Memory B cell (primary cell): ENCODE measurements around the gene HPSE2.

ENCODE experiments used
- ATAC-seq: fragments of 150-1000 bp; cut with Tn5 transposase; 2 replicates; pipeline ENCODE4 v1.10.0; 2021; ENCODE audit warnings: low read depth, mild to moderate bottlenecking, moderate library complexity
- DNase-seq, 2 donors: peaks; one replicate each; pipeline ENCODE4 v3.0.0; 2022; ENCODE audit warnings: low spot score in 2 of 2
- H3K27ac Mint-ChIP-seq: one replicate; pipeline ENCODE4 v1.8.0; 2022; ENCODE audit warnings: mild to moderate bottlenecking, moderate library complexity, mixed read lengths
- H3K27me3 Mint-ChIP-seq: one replicate; pipeline ENCODE4 v1.8.0; 2022; ENCODE audit warnings: mixed read lengths
- H3K36me3 Mint-ChIP-seq: one replicate; pipeline ENCODE4 v1.8.0; 2022; ENCODE audit warnings: mild to moderate bottlenecking, mixed read lengths
- H3K4me1 Mint-ChIP-seq: one replicate; pipeline ENCODE4 v1.8.0; 2022; ENCODE audit warnings: mixed read lengths
- H3K4me3 Mint-ChIP-seq: one replicate; pipeline ENCODE4 v1.8.0; 2022; ENCODE audit warnings: mild to moderate bottlenecking, moderate library complexity, mixed read lengths
- H3K9me3 Mint-ChIP-seq: one replicate; pipeline ENCODE4 v1.8.0; 2022; ENCODE audit warnings: mixed read lengths

Gene HPSE2

DNA sequence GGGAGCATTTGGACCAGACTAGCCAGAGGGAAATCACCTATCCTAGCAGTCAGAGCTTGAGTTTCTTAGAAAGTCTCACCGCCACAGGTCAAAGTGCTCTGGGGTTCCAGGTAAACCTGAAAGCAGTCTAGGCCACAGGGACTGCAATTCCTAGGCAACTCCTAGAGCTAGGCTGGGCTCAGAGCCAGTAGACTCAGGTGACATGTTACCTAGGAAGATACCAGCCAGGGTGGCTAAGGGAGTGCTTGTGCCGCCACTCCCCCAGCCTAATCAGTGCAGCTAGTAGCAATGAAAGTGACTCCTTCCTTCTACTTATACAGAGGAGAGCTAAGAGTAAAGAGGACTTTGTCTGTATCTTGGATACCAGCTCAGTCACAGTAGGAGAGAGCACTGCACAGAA is 440.2 kb downstream of the HPSE2 start:
- Mint-ChIP-seq H3K27ac (no peak overlapping the region), H3K4me3 (no peak overlapping the region), H3K4me1 (no peaks in the 10 kb centered on the region), H3K27me3 (peaks cover 9% of the 10 kb centered on the region), H3K36me3 (no peaks in the 10 kb centered on the region), H3K9me3 (peaks cover 2% of the 10 kb centered on the region)
- DNase-seq: no peak
- ATAC-seq: no peak

DNA sequence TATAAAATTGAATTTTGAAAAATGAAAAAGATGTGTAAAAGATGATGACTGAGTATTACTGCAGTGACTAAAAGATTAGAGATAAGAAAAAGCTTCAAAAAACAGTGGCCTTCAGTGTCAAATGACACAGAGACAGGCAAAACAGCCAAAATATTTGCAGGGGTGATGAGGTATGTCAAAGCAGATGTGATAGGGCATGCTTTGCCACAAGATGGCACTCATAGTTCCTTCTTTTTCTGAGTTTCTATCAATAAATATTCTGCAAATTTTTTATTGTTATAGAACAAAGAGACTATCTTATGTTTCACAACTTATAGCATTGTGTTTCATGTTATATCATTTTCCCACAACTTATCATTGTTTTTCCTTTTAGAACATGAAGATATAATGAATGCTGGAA is 444.8 kb downstream of the HPSE2 start:
- Mint-ChIP-seq H3K27me3 (peaks cover 10% of the 10 kb centered on the region), H3K4me3 (no peak overlapping the region), H3K9me3 (no peaks in the 10 kb centered on the region), H3K36me3 (no peaks in the 10 kb centered on the region), H3K27ac (no peak overlapping the region), H3K4me1 (no peaks in the 10 kb centered on the region)
- ATAC-seq: no peak
- DNase-seq: no peak

DNA sequence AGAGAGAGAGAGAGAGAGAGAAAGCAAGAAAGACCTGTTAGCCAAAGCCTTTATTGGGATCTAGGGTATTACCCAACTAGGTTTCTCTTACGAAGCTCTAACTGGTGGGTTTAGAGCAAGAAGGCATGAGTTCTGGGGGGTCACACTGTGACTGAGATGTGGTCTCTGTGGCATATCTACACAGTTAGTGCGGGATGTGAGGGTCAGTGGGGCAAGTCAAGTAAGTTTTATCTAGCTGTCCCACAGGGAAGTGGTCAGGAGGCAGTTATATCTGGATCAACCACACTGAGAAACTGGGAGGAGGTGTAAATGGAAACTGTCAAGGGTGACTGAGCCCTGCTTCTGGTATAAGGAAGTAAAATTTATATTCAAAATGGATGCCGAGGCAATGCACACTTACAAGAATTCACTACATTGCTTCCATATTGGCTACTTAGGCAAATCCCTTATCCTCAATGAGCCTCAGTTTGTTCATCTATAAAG is 457.3 kb downstream of the HPSE2 start:
- peak; percentile 41 for ATAC-seq
- Mint-ChIP-seq H3K36me3 (no peaks in the 10 kb centered on the region), H3K27ac (no peak overlapping the region), H3K27me3 (no peaks in the 10 kb centered on the region), H3K4me3 (no peak overlapping the region), H3K9me3 (peaks cover 1% of the 10 kb centered on the region), H3K4me1 (peaks cover 9% of the 10 kb centered on the region)
- DNase-seq: no peak

DNA sequence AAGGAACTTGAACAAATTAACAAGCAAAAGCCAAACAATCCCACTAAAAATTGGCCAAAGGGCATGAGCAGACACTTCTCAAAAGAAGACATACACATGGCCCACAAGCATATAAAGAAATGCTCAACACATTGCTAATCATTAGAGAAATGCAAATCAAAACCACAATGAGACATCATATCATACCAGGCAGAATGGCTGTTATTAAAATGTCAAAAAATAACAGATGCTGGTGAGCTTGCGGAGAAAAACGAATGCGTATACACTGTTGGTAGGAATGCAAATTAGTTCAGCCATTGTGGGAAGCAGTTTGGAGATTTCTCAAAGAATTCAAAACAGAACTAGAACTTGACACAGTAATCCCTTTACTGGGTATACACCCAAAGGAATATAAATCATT is 477.2 kb downstream of the HPSE2 start:
- Mint-ChIP-seq H3K9me3 (no peaks in the 10 kb centered on the region), H3K36me3 (no peaks in the 10 kb centered on the region), H3K4me1 (no peaks in the 10 kb centered on the region), H3K27me3 (peaks cover 3% of the 10 kb centered on the region), H3K4me3 (no peak overlapping the region), H3K27ac (no peak overlapping the region)
- DNase-seq: no peak
- no peak for ATAC-seq

DNA sequence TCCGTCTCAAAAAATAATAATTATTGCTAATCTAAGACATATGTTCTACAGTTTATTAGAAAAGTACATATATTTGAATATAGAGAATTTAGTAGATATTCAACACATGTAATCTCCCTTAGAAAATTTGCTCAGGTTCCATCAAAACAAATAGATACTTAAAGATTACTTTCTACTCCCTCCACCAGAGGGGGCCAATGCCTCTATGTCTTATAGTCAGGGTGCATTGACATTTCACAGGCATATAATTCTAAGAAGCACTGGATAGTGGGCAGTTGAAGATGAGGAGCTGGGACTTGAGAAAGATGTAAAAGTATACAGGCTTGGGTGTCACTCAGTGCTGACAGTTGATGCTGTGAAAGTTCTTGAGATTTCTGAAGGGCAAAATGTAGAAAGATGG is 487.4 kb downstream of the HPSE2 start:
- DNase-seq: no peak

DNA sequence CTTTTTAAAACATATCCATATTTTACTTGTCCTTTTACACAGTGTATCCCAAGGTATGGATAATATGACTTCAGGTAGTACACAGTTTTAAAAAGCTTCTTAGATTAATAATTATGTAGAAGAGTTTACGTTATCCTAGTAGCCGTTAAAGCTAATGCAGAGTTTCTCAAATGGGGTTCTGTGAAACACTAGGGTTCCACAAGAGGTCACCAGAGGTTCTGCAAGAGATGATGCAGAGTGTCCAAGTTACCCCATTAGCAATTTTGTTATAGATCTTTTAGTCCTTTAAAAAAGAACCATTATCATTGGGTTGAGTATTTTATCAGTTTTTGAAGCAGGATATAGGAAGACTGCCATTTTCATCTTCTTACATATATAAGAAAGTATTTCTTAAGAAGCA is 490.0 kb downstream of the HPSE2 start:
- peaks cover 4% of the 10 kb centered on the region for H3K27me3 Mint-ChIP-seq
- no peaks in the 10 kb centered on the region for H3K9me3 Mint-ChIP-seq
- no peak overlapping the region for H3K4me3 Mint-ChIP-seq
- no peak for DNase-seq
- no peak overlapping the region for H3K27ac Mint-ChIP-seq
- no peaks in the 10 kb centered on the region for H3K4me1 Mint-ChIP-seq
- H3K36me3 Mint-ChIP-seq: no peaks in the 10 kb centered on the region
- ATAC-seq: no peak

More for the DNA sequence above, 487.4 kb downstream of the HPSE2 start:
- H3K36me3 Mint-ChIP-seq: no peaks in the 10 kb centered on the region
- H3K4me1 Mint-ChIP-seq: no peaks in the 10 kb centered on the region
- ATAC-seq: no peak
- H3K9me3 Mint-ChIP-seq: peaks cover 3% of the 10 kb centered on the region
- peaks cover 9% of the 10 kb centered on the region for H3K27me3 Mint-ChIP-seq
- H3K27ac Mint-ChIP-seq: no peak overlapping the region
- H3K4me3 Mint-ChIP-seq: no peak overlapping the region

DNA sequence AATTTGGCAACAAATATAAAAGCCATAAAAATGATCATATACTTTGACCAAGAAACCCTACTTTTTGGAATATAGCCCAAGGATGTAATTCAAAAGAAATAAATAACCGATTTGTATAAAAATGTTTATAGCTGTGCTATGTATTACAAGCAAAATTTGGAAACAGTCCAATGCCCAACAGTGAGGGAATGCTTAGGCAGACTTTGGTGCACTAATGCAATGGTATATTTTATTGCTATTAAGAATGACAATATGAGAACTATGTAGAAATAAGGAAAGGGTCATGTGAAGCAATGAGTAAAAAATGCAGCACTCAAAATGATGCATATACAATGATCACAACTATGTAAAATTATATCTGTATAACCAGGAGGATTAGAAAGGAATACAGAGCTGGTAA is 515.1 kb downstream of the HPSE2 start:
- ATAC-seq (no peak), DNase-seq (no peak)
- Mint-ChIP-seq H3K36me3 (no peaks in the 10 kb centered on the region), H3K9me3 (no peaks in the 10 kb centered on the region), H3K27me3 (peaks cover 10% of the 10 kb centered on the region), H3K4me3 (no peak overlapping the region), H3K4me1 (no peaks in the 10 kb centered on the region), H3K27ac (no peak overlapping the region)

DNA sequence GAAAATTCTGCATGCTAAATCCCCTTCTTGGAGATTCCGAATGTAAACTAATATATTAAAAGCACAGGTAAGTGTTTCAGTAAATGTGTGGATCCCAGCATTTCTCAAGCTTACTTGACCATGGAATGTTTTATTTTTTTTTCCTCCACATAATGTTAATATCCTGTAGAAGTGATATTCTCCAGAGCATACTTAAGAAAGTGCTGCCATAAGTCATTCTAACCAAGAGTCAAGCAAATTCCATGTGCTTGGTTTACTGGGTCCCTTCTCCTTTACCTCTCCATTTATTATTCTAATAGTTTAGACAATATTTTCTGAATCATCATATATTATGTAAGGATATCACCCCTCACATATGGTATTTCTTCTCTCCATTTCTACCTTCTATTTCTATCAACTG is 522.1 kb downstream of the HPSE2 start:
- Mint-ChIP-seq H3K4me3 (no peak overlapping the region), H3K9me3 (no peaks in the 10 kb centered on the region), H3K36me3 (no peaks in the 10 kb centered on the region), H3K27me3 (peaks cover 10% of the 10 kb centered on the region), H3K27ac (no peak overlapping the region), H3K4me1 (no peaks in the 10 kb centered on the region)
- ATAC-seq (no peak), DNase-seq (no peak)

DNA sequence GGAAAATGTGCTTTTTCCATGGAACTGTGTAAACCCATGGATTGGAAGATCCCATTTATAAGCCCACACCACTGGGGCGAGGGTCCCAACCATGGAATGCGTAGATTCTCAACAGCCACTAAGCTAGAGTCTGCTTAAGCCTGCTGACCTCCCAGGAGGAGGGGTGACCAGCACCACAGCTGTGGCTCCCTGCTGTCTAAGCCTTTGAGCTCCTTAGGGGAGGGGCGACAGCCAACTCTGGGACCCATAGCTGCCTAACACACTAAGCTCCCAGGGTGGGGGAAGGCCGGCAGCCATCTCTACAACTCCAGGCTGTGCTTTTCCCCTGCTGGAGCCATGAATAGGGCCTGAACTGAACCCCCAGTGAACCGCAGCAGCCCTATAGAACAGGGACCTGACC is 539.1 kb downstream of the HPSE2 start:
- Mint-ChIP-seq H3K9me3 (no peaks in the 10 kb centered on the region), H3K36me3 (no peaks in the 10 kb centered on the region), H3K27ac (no peak overlapping the region), H3K4me3 (no peak overlapping the region), H3K27me3 (peaks cover 15% of the 10 kb centered on the region), H3K4me1 (no peaks in the 10 kb centered on the region)
- DNase-seq (no peak), ATAC-seq (no peak)

DNA sequence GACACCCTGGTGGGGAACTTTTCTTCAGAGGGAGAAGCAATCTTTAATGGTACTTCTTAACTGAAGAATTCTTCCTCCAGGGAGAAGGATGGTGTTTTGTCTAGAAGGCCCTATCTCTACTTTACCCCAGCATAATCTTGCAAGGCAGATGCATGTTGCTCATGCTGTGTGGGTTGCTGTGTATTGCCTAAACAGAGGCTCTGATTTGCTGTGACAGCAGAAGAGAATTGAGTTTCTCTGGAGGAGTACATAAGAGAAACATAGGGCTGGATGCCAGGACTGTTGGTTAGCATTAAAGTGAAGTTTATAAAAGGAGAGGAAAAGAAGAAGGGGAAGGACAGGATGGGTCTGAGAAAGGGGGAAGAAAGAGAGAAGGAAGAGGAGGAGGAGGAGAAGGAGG is 540.8 kb downstream of the HPSE2 start:
- no peaks in the 10 kb centered on the region for H3K9me3 Mint-ChIP-seq
- H3K36me3 Mint-ChIP-seq: no peaks in the 10 kb centered on the region
- DNase-seq: no peak
- no peaks in the 10 kb centered on the region for H3K4me1 Mint-ChIP-seq
- H3K27me3 Mint-ChIP-seq: peaks cover 15% of the 10 kb centered on the region
- ATAC-seq: no peak
- no peak overlapping the region for H3K4me3 Mint-ChIP-seq
- H3K27ac Mint-ChIP-seq: no peak overlapping the region

DNA sequence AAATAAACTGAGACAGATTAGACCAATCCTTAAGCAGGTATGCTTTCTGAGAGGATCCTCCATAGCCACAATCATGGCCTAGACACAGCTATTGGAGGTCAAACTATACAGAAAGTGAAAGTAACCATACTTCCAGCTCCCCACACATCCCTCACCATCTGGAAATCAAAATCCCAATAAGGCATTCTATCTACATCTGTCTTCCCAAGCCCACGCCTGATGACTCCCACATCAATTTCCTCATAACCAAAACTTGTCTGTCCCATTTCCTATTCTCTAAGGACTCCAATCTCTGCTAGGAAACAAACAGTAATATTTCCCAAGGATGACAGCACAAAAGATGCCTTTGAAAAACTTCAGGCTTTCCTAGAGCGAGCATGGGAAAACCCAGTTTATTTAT is 541.6 kb downstream of the HPSE2 start:
- ATAC-seq: no peak
- Mint-ChIP-seq H3K27me3 (peaks cover 15% of the 10 kb centered on the region), H3K9me3 (peaks cover 2% of the 10 kb centered on the region), H3K27ac (no peak overlapping the region), H3K36me3 (peaks cover 2% of the 10 kb centered on the region), H3K4me3 (no peak overlapping the region), H3K4me1 (no peaks in the 10 kb centered on the region)
- no peak for DNase-seq

DNA sequence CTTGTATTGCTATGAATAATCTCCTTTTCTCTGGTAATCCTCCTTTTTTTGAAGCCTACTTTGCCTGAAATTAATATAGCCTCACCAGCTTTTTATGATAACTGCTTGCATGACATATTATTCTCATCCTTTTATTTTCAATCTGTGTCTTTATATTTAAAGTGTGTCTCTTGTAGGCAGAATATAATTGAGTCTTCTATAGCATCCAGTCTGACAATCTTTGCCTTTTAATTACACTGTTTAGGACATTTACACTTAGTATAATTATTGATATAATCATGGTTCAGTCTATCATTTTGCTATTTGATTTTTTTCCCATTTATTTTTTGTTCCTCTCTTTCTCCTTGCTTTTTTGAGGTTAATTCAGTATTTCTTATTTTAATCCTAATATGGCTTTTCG is 548.0 kb downstream of the HPSE2 start:
- DNase-seq: no peak
- peaks cover 6% of the 10 kb centered on the region for H3K9me3 Mint-ChIP-seq

DNA sequence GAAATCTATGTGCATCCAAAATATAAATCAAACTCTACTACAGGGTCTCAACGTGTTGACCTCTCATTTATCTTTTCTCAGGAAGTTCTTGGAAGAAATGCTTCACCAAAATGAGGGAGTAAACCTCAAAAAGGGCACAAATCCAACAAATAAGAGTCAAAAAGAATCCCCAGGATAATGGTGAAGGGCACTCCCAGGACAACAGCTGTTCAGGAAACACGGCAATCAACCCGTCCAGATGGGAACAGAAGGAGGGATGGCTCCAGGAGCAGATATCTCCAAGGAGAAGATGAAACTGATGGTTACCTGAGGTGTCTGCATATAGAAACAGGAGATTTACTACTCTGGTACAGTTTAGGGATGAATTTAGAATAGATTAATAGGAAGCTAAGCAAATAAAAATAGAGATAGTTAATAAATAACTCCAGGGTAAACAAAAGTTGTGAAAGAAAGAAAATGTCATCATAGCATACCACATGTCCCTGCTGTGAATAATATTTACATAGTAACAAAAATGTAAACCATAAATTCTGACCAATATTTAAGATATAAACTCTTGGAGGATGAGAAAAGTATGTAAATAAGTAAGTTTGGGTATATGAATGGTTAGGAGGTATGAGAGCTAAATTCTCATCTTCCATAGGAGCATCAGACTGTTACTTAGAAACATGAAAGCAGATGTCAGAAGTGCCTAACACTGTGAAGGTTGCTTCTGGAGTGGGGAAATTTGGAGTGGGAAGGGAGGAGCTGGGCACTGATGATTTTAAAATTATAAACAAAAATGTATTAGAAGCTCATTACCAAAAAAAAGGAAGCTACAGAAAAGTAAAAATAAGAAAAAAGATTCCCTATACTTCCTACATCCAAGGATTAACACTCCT is 551.4 kb downstream of the HPSE2 start:
- Mint-ChIP-seq H3K27me3 (peaks cover 12% of the 10 kb centered on the region), H3K36me3 (peaks cover 3% of the 10 kb centered on the region), H3K4me1 (no peaks in the 10 kb centered on the region), H3K9me3 (peaks cover 6% of the 10 kb centered on the region), H3K27ac (no peak overlapping the region), H3K4me3 (no peak overlapping the region)
- no peak for ATAC-seq
- DNase-seq: no peak

More for the DNA sequence above, 548.0 kb downstream of the HPSE2 start:
- ATAC-seq: no peak
- H3K27ac Mint-ChIP-seq: no peak overlapping the region
- no peak overlapping the region for H3K4me3 Mint-ChIP-seq
- peaks cover 9% of the 10 kb centered on the region for H3K27me3 Mint-ChIP-seq
- peaks cover 3% of the 10 kb centered on the region for H3K36me3 Mint-ChIP-seq
- H3K4me1 Mint-ChIP-seq: no peaks in the 10 kb centered on the region

DNA sequence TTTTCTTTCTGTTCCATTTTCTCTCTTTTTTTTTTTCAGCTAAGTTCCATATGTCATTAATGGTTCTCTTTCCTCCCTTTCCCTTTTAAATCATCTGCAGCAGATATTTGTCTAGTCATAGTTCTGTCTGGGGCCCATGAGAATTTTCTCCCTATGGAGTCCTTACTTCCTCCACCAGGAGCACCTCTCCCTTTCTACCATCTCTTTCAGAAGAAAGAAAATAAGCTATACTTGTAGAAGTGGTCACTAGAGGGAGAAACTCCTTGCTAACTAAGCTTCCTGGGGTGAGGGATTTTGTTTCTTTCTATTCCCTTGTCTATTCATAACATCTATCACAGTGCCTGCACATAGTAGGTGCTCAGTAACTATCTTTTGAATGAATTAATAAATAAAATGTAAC is 558.8 kb downstream of the HPSE2 start:
- no peak overlapping the region for H3K4me3 Mint-ChIP-seq
- no peaks in the 10 kb centered on the region for H3K9me3 Mint-ChIP-seq
- H3K4me1 Mint-ChIP-seq: no peaks in the 10 kb centered on the region
- no peak overlapping the region for H3K27ac Mint-ChIP-seq
- DNase-seq (no peak), ATAC-seq (no peak)
- no peaks in the 10 kb centered on the region for H3K36me3 Mint-ChIP-seq
- peaks cover 4% of the 10 kb centered on the region for H3K27me3 Mint-ChIP-seq

DNA sequence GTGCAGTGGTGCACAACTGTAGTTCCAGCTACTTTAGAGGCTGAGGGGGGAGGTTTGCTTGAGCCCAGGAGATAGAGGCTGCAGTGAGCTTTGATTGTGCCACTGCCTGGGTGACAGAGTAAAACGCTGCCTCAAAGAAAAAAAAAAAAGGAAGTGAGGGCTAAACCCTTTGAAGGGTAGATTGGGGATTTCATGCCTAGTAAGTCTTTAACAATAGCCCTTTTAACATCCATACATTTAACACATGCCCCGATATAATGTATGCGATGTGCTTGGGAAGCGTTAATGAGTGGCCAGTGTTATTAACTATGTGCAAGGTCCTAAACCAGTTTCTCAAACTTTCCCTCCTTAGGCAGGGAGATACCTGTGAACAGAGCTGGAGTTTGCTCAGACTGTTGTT is 559.8 kb downstream of the HPSE2 start:
- ATAC-seq (no peak), DNase-seq (no peak)
- peaks cover 2% of the 10 kb centered on the region for H3K27me3 Mint-ChIP-seq
- H3K4me1 Mint-ChIP-seq: no peaks in the 10 kb centered on the region
- no peaks in the 10 kb centered on the region for H3K9me3 Mint-ChIP-seq
- no peak overlapping the region for H3K4me3 Mint-ChIP-seq
- no peak overlapping the region for H3K27ac Mint-ChIP-seq
- H3K36me3 Mint-ChIP-seq: no peaks in the 10 kb centered on the region
